SIG-M5 treated with dmso at 0.1 percent for 504 hours (cell line): Measurements from ENCODE around the gene NUAK2.
A peak's percentile ranks its signal among the peaks of the same experiment; 100 is the strongest.

Source experiments
- DNase-seq: peaks from one replicate; lab custom pipeline; 2025; ENCODE audit not compliant: unreplicated experiment; lab: John Stamatoyannopoulos, UW

Gene NUAK2

GRCh38 chr1:205319081-205320018 lies 2.2 kb downstream of the NUAK2 start:
- DNase-seq = peak; percentile 43

DNA sequence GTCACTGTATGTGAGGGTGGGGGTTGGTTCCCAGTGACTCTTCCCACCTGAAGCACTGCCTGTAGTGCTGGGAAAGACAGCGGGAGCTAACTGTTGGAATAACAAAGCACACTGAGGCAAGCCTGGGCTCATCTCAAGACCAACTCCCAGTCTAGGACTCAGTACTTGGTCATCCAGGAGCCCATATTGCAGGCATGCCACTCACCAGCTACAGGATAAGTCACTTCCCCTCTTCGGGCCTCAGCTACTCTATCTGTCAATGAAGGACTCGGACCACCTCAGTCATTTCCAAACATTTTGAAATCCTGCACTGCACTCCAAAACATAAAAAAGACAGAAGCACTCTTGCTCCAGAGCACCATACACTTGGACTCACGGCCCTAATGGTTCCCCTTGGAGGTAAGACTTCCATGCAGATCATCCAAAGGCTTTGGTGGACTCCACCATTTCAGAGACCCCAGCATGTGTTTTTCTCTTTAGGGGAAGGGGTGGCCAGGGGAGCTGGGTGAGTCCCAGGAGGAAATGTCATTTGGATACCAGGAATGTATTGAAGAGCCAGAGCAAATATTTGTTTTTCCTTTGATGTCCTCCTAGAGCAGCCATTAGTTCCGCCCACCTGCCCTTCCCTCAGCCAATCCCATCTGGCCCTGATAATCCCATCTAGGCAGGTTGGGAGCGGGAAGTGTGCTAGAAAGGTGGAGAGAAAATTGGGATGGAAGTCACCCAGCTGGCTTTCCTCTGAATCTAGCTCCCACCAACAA lies 3.1 kb downstream of the NUAK2 start:
- DNase-seq = no peak

DNA sequence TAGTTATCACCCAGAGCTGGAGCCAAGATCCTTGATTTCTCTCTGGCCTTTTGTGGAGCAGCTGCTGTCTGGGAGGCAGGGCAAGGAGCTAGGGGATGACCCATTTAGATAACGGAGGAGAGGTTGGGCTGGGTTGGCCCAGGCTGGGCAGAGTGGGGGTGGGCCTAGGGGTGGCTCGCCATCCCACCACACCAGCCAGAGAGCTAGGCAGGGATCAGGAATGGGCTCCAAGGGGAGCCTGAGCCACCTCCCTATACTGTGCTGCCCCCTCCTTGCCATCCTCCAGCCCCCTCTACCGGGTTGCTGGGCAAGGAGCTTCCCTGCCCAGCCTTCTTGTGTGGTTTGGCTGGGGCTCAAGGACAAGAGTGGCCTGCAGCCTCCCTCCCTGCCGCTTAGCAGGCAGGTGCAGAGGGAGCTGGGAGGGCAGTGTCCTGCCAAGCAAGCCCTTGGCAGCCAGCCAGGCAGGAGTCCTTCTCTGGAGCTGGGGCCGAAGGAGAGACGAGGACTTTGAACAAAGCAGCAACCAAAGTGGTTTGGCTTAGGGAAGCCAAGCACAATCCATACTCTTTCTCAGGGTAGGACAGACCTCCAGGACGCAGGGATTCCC lies 4.1 kb downstream of the NUAK2 start:
- DNase-seq = no peak

- no peak for DNase-seq
These were observed 5.4 kb downstream of the NUAK2 start for GRCh38 chr1:205316161-205316566.

DNA sequence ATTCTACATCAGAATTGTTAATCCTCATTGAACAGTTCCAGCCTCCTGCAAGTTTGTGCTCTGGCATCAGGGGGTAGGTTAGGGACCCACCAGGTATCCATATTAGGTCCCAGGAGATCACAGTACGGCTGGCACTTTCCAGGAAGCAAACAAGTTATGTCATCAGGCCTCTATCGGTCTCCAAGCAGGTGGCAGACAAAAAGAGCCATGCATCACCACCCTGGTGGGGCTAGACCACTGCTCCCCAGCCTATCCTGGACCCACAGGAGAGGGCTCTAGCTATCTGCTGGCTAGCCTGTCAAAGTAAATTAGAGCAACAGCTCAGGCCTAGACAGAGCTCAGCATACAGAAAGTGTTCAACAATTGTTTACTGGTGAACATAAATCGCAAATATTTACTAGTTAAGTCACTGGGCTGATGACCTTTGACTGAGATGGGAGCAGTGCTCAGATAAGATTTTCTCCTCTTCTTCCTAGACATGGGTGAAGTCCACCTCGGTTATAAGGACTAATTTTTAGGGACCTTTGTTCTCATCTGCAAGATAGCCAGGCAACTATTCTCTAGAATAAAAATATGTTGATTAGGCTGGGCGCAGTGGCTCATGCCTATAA lies 6.4 kb downstream of the NUAK2 start:
- no peak for DNase-seq

DNA sequence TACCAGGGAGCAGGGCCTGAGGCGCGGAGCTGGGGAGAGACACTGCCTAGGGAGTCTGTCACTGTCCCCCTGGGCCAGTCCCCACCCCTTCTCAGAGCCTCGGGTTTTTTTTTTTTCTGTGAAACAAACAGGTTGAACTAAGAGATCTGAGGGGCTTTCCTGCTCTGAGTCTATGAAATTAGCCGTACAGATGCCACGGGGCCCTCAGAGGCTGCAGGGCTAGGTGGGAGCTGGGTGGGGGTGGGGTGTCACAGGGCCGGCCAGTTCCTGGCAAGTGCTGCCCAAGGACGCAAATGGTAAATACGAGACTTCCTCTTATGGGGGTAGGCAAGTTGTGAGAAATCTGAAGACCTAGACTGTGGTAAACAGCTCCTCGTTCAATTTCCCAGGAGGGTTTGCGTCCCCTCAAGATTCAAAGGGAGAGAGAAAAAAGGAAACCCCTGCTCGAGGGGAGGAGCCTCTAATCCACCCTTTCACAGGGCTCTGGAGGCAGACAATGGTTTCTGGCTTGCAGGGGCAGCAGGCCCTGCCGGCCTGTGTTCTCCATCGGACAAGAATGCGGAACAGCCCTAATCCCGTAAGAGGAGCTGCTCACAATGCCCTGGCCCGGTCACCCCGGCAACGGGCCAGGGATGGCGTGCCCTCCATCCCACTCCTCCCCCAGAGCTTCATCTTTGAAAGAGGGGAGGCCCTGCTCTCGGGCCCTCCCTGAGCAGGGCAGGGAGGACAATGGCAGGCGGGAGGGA lies 7.8 kb downstream of the NUAK2 start:
- peak; percentile 36 for DNase-seq

DNA sequence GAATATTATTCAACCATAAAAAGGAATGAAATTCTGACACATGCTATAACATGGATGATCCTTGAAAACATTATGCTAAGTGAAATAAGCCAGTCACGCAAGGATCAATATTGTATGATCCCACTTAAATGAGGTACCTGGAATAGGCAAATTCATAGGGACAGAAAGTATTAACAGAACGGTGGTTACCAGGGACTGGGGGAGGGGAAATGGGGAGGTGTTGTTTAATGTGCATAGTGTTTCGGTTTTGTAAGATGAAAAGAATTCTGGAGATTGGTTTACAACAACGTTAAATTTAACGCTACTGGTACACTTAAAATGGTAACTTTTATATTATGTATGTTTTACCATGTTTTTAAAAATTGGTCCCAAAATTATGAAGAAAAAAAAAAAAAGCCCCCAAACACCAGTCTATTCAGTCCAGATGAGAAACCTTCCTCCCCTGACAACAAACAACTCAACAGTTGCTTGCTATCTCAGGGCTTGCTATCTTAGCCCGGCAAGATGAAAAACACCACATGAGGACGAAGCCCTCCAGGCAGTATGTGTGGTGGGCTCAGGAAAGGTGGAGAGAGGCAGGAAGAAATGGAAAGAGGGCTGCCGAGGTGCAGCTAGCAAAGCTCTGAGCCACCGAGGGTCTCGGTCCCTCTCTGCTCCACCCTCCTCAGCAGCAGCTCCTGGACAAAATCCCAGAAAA lies 8.5 kb downstream of the NUAK2 start:
- DNase-seq = no peak

- DNase-seq = peak; percentile 71
These were observed 10.4 kb downstream of the NUAK2 start for GRCh38 chr1:205310976-205311704.

DNA sequence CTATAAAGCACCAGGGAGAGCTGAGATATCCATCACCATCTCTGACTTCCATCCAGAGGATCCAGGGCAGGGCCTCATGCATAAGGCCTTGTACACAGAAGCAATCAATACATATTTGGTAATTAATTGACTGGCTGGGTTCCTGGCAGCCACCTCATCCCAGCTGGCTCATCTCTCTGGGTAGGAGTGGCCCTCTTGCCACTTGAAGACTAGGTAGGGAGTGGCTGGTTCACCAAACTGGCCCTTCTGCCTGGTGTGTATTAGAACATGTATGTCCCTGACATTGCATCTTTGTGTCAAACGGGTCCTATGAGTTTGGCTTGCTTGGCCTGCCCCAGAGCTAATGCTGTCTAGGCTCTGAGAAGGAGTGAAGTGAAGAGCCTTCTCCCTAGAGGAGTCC lies 11.8 kb downstream of the NUAK2 start:
- no peak for DNase-seq

- no peak for DNase-seq
These were observed 14.5 kb downstream of the NUAK2 start for GRCh38 chr1:205306929-205307566.

GRCh38 chr1:205304695-205305070 lies 16.9 kb downstream of the NUAK2 start:
- no peak for DNase-seq

GRCh38 chr1:205304046-205304694 lies 17.4 kb downstream of the NUAK2 start:
- DNase-seq = no peak

DNA sequence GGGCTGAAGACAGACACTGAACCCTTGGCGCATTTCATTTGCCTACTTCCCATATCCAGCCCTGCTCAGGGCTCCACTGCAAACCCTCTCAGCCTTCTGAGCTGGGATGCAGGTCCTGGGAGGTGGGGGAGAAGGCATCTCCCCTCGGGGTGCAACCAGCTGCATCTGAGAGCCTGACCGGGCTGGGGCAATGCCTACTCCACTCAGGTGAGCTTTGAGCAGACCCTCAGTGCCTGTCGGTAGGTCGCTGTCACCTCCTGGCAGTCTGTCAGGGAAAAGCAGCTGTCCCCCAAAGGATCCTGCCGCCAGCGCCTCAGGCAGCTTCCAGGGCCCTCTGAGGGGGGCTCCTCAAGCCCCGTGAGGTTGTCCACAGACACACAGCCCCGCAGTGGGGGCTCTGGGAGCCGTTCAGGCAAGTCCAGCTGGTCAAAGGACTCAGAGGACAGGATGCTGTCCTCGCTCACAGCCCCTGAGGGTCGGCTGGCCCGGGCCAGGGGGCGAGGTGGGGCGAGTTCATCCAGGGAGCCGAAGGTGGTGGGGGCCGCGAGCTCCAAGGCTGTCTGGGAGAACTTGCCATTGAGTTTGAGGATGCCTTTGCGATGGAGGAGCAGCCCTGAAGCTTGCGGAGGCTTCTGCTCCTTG lies 18.2 kb downstream of the NUAK2 start:
- DNase-seq = no peak

DNA sequence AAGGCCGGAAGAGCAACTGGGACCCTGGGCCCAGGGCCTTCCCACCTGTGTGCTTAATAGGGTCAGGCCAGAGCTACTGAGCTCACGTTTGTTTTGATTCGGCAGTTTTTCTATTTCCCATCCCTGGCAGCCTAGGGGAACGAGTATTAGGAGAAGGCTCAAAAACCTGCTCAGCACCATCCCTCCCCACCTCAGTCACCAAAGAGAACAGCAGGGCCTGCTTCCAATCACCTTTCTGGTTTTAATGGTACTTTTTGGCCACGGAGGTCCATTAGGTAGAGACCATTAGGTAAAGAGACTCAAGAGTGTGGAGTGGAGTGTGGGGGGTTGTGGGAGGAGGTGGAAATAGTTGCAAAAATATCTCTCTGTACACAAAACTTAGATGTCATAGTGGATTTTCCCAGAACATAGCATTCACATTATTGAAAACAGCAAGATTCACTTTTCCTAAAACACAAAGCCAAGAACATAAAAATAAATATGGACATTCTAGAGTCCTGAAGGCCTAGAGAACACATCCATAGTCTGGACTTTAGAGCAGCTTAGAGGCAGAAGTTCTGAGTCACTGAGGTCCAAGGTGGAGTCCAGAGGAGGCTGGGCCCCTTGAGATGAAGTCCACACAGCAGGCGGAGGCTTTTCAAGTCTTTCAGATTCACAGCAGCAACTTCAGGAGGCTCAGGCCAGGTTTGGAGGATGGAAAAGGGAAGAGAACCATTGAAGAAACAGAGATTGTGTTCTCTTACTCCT lies 19.5 kb downstream of the NUAK2 start:
- no peak for DNase-seq

DNA sequence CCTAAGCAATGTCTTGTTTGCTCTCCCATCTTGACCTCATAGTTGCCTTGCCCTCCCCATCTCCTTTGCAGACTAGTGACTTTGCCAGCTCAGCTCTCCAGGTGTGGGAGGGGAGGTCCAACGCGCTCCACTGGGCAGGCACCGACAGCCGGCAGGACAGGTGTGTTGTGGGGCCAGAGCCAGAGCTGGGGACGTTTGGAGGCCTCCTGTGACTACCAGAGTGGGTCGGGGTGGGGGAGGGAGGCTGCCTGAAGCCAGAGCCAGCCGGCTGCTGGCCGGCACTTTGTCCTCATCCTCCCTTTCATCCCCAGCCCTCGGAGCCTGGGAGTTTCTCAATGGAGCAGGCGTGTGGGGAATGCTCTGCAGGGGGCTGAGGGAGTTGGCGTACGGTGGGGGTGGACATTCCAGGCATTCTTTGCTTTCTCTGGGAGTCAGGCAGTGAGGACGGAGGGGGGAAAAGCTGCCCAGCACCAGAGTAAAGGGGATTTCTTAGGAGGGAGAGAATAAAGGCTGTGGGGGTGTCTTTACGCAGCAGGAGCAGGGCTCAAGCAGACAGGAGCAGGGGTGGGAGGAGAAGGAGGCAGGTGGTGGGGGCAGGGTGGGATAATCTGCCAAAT lies 20.2 kb downstream of the NUAK2 start:
- DNase-seq = peak; percentile 23

DNA sequence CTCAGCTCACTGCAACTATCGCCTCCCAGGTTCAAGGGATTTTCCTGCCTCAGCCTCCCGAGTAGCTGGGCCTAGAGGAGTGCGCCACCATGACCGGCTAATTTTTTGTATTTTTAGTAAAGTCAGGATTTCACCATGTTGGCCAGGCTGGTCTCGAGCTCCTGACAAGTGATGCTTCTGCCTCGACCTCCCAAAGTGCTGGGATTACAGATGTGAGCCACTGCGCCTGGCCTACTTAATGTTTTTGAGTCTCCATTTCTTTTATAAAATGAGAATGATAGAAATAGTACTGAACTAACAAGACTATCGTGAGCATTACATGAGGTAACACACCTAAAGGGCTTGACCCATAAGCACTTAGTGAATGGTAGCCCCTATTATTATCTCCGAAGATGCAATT lies 21.4 kb downstream of the NUAK2 start:
- no peak for DNase-seq
